AML-193 (cell line): Measurements from ENCODE around the gene KIAA0040.
A peak's percentile ranks its signal among the peaks of the same experiment; 100 is the strongest.

ENCODE experiments used
- DNase-seq, 2 experiments: peaks; one replicate each; lab custom pipeline; 2025; lab: John Stamatoyannopoulos, UW

The KIAA0040 gene

DNA sequence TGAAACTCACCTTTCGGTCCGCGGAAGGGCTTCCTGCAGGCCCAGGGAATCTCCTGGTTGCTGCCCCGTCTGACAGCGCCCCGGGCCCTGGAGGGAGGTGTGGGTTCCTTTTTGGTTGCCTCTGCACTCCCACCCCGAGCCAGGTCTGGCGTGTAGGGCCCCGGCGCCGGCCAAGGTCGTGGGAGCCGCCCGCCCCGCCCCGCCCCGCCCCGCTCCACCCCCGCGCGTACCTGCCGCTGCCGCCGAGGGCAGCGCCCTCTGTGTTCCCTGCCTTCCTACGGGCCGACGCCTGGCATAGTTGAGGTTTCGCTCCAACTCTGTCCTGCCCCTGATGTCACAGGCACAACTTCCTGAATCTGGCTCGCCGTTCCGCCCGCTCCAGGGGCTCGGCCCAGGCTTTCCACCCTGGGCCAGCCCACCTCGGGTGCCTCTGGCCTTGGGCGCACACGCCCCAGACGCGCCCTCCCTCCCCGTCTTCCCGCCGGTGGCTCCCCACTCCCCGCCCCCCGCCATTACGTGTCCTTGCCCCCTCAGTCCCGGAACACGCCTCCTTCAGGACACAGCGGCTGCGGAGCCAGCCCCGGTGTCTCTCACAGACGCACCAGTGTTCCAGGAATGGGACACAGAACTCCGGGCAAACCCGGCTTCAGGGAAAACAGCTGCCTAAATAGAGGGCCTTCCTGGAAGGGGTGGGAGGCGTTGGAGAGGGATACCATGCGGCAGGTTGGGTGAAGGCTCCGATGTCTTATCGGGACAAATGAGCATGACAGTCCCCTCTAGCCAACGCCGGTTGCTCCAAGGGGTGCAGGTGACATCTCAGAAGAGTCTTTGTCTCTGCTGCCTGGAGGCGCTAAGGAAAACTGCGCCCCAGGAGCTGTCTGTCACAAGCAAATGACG, at the start of gene KIAA0040:
TSS of gene KIAA0040 (minus strand) at position 147 of the 897 bp plus-strand sequence. CDS start 31,763 bp downstream, outside the sequence.
- DNase-seq = peak in 1 of 2 experiments; percentile 15

DNA sequence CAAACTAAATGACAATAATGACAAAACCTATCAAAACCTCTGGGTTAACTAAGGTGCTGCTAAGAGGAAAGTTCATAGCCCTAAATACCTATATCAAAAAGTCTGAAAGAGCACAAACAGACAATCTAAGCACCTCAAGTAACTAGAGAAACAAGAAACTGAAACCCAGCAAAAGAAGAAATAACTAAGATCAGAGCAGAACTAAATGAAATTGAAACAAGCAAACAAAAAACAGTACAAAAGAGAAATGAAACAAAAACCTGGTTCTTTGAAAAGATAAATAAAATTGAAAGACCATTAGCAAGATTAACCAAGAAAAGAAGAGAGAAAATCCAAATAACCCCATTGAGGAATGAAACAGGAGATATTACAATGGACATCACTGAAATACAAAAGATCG, 44.8 kb upstream of the KIAA0040 start:
- DNase-seq = no peak

DNA sequence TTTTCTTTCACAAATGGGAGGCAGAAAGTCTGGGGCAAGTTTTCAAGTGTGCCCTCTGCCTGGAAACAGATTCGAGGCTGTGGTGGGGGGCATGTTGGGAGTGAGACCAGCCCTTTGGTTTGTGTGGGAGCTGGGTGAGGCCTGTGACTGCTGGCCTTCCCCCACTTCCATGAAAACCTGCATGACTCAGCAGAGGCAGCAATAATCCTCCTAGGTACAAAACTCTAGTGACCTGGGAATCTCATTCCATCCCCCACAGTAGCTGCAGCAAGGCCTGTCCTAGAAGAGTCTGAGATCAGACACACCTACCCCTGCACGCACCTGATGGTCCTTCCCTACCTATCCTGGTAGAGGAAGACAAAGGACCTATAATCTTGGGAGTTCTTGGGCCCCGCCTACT, 42.1 kb upstream of the KIAA0040 start:
- DNase-seq = no peak

DNA sequence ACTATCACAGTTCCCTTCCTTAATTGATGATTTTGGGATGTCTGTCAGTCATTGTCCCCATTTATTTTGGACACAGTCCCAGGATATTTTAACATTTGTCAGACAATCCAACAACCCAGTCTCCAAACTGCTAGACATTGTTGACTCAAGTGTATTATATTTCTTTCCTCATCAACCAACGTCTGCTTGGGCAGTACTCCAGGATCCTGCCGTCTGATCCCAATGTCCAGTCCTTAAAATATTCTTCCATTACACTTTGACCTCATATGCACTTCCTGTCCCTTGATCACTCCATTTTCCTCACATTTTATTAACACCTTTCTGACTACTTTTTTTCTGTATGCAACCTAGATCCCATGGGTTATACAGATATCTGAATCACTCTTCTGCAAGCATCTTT, 39.8 kb upstream of the KIAA0040 start:
- DNase-seq = no peak

GRCh38 chr1:175225805-175226129, 33.2 kb upstream of the KIAA0040 start:
- no peak for DNase-seq

DNA sequence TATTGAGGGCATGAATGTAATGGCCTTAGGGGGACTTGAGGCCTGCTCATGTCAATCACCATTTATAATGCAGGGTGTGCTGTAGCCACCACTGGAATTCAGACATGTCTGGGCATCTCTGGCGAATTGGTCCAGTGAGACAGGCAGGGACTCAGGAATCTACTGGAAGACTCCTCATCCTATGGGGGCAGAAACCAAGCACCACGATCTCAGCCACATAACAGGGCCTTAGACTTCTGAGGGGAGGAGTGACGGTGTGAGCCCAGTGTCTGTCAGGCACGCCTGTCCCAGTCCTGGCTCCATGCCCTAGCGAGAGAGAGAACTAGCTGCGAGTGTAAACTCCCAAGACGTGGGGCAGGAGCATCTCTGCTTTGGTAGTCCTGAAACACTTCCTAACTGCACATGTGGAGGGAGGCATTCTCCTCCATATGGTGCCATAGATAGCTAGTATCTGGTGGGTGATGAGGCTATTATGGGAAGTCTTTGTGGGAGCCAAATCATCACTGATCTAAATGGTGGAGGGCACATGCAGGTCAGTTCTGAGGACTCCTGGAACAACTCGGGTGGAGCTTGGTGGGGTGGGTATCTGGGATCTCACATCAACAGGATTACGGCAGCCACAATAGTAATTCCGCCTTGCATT, 29.8 kb upstream of the KIAA0040 start:
- DNase-seq = no peak

GRCh38 chr1:175221557-175222175, 29.1 kb upstream of the KIAA0040 start:
- no peak for DNase-seq

GRCh38 chr1:175220853-175221556, 28.4 kb upstream of the KIAA0040 start:
- no peak for DNase-seq

GRCh38 chr1:175219774-175220173, 27.2 kb upstream of the KIAA0040 start:
- no peak for DNase-seq

GRCh38 chr1:175218786-175219434, 26.3 kb upstream of the KIAA0040 start:
- no peak for DNase-seq

DNA sequence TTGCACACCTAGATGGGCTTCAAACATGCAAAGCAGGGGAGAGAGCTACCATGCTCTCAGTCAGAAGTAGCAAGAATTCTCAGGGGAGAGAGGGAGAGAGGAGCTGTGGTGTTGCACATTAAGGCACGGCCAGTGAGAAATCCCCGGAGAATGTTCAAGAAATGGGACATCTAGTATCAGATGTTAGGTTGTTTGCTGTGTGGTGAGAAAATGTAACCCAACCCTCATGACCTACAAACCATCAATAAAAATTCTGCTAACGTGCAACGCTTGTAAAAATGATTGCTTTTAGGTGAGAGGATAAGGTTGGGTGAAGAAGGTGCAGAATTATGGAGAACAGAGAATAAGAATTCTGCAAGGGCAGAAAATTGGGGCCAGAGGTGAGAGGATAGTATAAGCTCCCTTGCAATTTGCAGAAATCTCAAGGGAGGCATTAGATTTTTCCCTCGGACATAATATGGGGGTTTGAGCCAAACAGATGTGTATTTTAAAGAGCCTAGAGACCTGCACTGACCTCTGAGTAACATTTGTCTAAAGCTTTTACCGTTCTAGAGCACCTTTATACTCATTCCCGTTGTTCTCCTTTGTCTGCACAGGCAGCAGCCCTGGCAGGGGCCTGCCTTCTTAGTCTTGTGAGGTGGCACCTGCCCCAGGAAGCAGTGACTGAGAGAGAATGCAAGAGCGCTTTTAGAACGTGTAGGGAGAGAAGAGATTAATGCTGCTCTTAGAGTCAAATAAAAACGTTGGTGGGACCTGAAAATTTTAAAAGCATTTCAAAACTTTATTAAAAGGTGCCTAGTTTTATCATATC, 25.4 kb upstream of the KIAA0040 start:
- DNase-seq = no peak

GRCh38 chr1:175216444-175216843, 23.9 kb upstream of the KIAA0040 start:
- no peak for DNase-seq

- DNase-seq = no peak
Measured at GRCh38 chr1:175211656-175212055, 19.1 kb upstream of the KIAA0040 start.

GRCh38 chr1:175210744-175211143, 18.2 kb upstream of the KIAA0040 start:
- DNase-seq = no peak

DNA sequence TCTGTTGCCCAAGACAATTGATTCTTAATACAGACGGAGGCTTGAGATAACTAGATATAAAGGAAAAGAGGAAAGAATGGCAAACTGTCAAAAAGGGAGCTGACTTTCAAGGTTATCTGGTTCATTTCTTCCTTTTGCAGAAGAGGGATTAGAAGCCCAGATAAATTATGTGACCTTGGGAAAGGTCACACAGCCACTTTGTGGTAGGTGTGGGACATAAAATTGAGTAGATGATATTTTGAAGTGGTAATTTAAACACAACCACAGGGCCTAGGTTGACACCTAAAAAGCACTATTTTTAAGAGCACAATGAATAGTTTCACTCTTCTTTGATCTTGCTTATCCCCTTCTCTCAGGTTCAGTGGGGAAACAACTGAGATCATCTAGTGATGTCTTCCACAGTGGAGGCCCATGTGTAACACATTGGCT, 16.9 kb upstream of the KIAA0040 start:
- no peak for DNase-seq

DNA sequence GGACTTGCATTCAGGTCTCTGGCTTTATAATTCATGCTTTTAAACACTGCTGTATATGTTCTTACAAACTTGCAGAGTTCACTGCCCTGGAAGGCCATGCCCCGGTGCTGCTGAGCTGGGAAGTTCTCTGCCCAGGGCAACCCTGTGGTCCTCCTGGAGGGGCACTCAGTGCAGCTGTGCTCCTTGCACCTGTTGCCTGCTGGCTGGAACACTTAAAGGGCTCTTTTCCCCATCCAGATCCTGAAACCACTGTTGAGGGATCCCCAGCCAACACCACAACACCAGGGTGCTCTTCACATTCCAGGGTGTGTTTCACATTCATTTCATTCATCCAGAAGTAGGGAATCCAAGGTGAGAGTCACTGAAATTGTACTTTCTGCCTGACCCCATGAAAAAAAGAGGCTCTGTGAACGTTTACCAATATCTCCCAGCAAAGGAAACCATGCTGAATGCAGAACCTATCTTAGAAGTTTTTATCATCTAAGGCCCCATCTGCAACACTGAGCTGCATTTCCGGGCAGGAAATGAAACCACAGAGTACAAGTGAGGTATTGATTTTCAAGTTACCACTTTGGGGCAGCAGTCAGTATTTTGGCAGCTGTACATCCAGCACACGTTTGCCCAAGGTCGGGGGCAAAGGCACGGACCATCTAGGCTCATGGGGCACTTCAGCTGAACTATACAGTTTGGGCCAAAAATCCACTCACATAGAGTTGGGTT, 16.4 kb upstream of the KIAA0040 start:
- DNase-seq = peak; percentile 35 to 49

- no peak for DNase-seq
Measured at GRCh38 chr1:175207971-175208370, 15.4 kb upstream of the KIAA0040 start.

DNA sequence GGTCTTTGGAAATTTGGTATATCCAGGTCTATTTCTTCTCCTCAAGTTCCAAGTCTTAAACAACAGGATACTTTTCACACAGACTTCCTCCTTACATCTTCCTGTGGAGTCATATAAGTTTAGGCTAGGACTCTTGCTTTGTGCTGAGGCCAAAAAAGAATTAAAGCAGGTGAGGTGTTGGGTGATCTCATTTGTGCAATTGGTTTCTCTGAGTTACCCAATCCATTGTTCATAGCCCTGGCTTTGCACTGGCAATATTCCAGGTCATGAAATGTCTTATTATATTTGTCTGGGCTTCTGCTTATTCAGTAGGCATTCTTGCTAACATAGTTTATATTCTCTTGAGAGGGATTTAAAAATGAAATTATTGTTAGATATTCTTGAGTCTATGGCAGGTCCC, 14.1 kb upstream of the KIAA0040 start:
- peak in 1 of 2 experiments; percentile 21 for DNase-seq

- DNase-seq = no peak
Measured at GRCh38 chr1:175204330-175204729, 11.8 kb upstream of the KIAA0040 start.

- no peak for DNase-seq
Measured at GRCh38 chr1:175203570-175204068, 11.0 kb upstream of the KIAA0040 start.
